Aorta (tissue), 5 donors: Measurements from ENCODE around the gene CPNE4. TPM values are rescaled to one million over a fixed set of nuclear protein-coding genes. Genes with fewer than 3 reads are reported as not detected.
"Not testable (repeated sequence)": the region's sequence is repeated elsewhere in the genome, so short reads cannot be mapped to it uniquely, and the experiment has no call there.

Experiments
- ATAC-seq: fragments of 200-7000 bp; cut with Tn5 transposase; one replicate; pipeline ENCODE4 v1.9.1; 2022; ENCODE audit warnings: moderate library complexity; ENCODE audit not compliant: low FRiP score
- DNase-seq, 2 donors: peaks; one replicate each; pipeline ENCODE4 v3.0.0-alpha.2; 2020
- H3K27ac ChIP-seq, 2 donors: one replicate each; pipeline ENCODE4 v1.5.1; 2013; ENCODE audit warnings: low read length in 2 of 2, mild to moderate bottlenecking in 2 of 2, moderate library complexity in 2 of 2, control low read depth in 1 of 2, inconsistent platforms in 1 of 2, low read depth in 1 of 2
- H3K27me3 ChIP-seq, 2 donors: one replicate each; pipeline ENCODE4 v1.6.1; 2013; ENCODE audit warnings: control low read depth in 1 of 2, low read length in 1 of 2, mild to moderate bottlenecking in 1 of 2, moderate library complexity in 1 of 2; ENCODE audit not compliant: insufficient read depth in 2 of 2, control insufficient read depth in 1 of 2
- H3K36me3 ChIP-seq, 2 donors: one replicate each; pipeline ENCODE4 v1.6.1; 2013; ENCODE audit warnings: control low read depth in 1 of 2, low read length in 1 of 2, mild to moderate bottlenecking in 1 of 2; ENCODE audit not compliant: insufficient read depth in 2 of 2, control insufficient read depth in 1 of 2
- H3K4me1 ChIP-seq, 2 donors: one replicate each; pipeline ENCODE4 v1.6.1; 2013; ENCODE audit warnings: low read length in 2 of 2, control low read depth in 1 of 2, mild to moderate bottlenecking in 1 of 2, moderate library complexity in 1 of 2; ENCODE audit not compliant: insufficient read depth in 2 of 2, control insufficient read depth in 1 of 2
- H3K4me3 ChIP-seq, 2 donors: one replicate each; pipeline ENCODE4 v1.5.1; 2013; ENCODE audit warnings: low read length in 2 of 2, control low read depth in 1 of 2, mild to moderate bottlenecking in 1 of 2
- H3K9me3 ChIP-seq: one replicate; pipeline ENCODE4 v1.6.1; 2013; ENCODE audit warnings: mild to moderate bottlenecking, low read length; ENCODE audit not compliant: control insufficient read depth
- WGBS, 2 donors: extraction: QIAGEN DNeasy Blood & Tissue Kit; methylation state at CpG; one replicate each; pipeline ENCODE4 v1.1.7; 2013; 5-methylcytosine and 5-hydroxymethylcytosine counted together
- intact Hi-C, 2 donors: fragments of 100-400 bp; cut with DNase I; formaldehyde crosslinking; loops; one replicate each; pipeline versions ENCODE4 v1.14.2 to v1.15.0; 2022
- microRNA-seq, 2 donors: library from miRNA; unstranded; fragments of <30 nt; microRNA quantifications; one replicate each; pipeline ENCODE4 v1.2.0, GENCODE V29; 2020
- polyA plus RNA-seq, 2 donors: library from polyadenylated mRNA; stranded (reverse); fragments of 200-250 nt; gene quantifications; one replicate each; pipeline ENCODE4 v1.2.3, GENCODE V29; 2013
- total RNA-seq, 2 donors: library from RNA; stranded (reverse); fragmentation: NEBNext Ultra II Directional; extraction: Animal tissue kit (Norgen Biotek cat#: 25700); gene quantifications; one replicate each; pipeline ENCODE4 v1.2.1, GENCODE V29; 2021
- donor health status: healthy with polysubstance abuse.
- donor health status: Bipolar disorder and iron deficiency.
- donor health status: DM: no; HTN: no; CAD: no.
- donor health status: DM: no; HTN: no; CAD: no.
- donor health status: DM: yes; HTN: yes; CAD: no.

The CPNE4 gene
- total and polyA plus RNA-seq, 4 donors = 0.45 to 2.2 (median 1.1) TPM

- Histone ChIP-seq H3K36me3 (peaks cover 2 to 6% of the 10 kb centered on the region in 2 donors), H3K9me3 (no peaks in the 10 kb centered on the region), H3K4me1 (no peaks in the 10 kb centered on the region), H3K4me3 (no peak overlapping the region), H3K27me3 (no peaks in the 10 kb centered on the region), H3K27ac (no peak overlapping the region)
- DNase-seq (no peak), ATAC-seq (no peak)
- 91% methylated on average over 1 of the region's 1 CpG for WGBS, 2 donors
- intact Hi-C loops = loop anchor here in 1 of 2 donors (10.0 kb wide), 1 partner anchor 110 kb away; the partner anchor contains the start of gene NUDT16
Measured at GRCh38 chr3:131494706-131495105, 540.1 kb downstream of the CPNE4 start.

GRCh38 chr3:131491775-131492174, 543.0 kb downstream of the CPNE4 start:
- DNase-seq (no peak), ATAC-seq (no peak)
- Histone ChIP-seq H3K27ac (no peak overlapping the region), H3K36me3 (peaks cover 1 to 3% of the 10 kb centered on the region in 2 donors), H3K4me1 (no peaks in the 10 kb centered on the region), H3K27me3 (no peaks in the 10 kb centered on the region), H3K4me3 (no peak overlapping the region), H3K9me3 (no peaks in the 10 kb centered on the region)
- WGBS, 2 donors = 98 to 100% methylated on average over 2 of the region's 2 CpGs
- intact Hi-C loops = loop anchor here in 1 of 2 donors (10.0 kb wide), 1 partner anchor 107 kb away; the partner anchor contains the start of gene NUDT16

GRCh38 chr3:131491084-131491483, 543.7 kb downstream of the CPNE4 start:
- peaks cover 0 to 3% of the 10 kb centered on the region in 2 donors for H3K36me3 ChIP-seq
- WGBS, 2 donors = 85 to 88% methylated on average over 2 of the region's 2 CpGs

GRCh38 chr3:131486545-131486944, 548.3 kb downstream of the CPNE4 start:
- not testable (repeated sequence) for H3K9me3 ChIP-seq, H3K36me3 ChIP-seq

More at GRCh38 chr3:131491084-131491483, 543.7 kb downstream of the CPNE4 start:
- ATAC-seq (no peak), DNase-seq (no peak)
- no peaks in the 10 kb centered on the region for H3K9me3 ChIP-seq
- H3K27me3 ChIP-seq = no peaks in the 10 kb centered on the region
- intact Hi-C loops = loop anchor here in 1 of 2 donors (10.0 kb wide), 1 partner anchor 106 kb away; the partner anchor contains the start of gene NUDT16
- no peak overlapping the region for H3K27ac ChIP-seq
- no peaks in the 10 kb centered on the region for H3K4me1 ChIP-seq
- no peak overlapping the region for H3K4me3 ChIP-seq

GRCh38 chr3:131485119-131485518, 549.7 kb downstream of the CPNE4 start:
- DNase-seq = no peak
- intact Hi-C loops = no loop called here
- 95 to 99% methylated on average over 1 of the region's 1 CpG for WGBS, 2 donors

More at GRCh38 chr3:131486545-131486944, 548.3 kb downstream of the CPNE4 start:
- H3K4me1 ChIP-seq, intact Hi-C loops, H3K27me3 ChIP-seq, H3K27ac ChIP-seq, ATAC-seq, H3K4me3 ChIP-seq, DNase-seq: not testable (repeated sequence)
- 94 to 96% methylated on average over 3 of the region's 3 CpGs for WGBS, 2 donors

GRCh38 chr3:131484496-131485111, 550.2 kb downstream of the CPNE4 start:
- intact Hi-C loops = no loop called here
- ATAC-seq (no peak), DNase-seq (no peak)
- WGBS, 2 donors = 86 to 87% methylated on average over 4 of the region's 4 CpGs
- Histone ChIP-seq H3K27me3 (no peaks in the 10 kb centered on the region), H3K4me3 (no peak overlapping the region), H3K4me1 (no peaks in the 10 kb centered on the region), H3K9me3 (no peaks in the 10 kb centered on the region), H3K36me3 (peaks cover 0 to 4% of the 10 kb centered on the region in 2 donors), H3K27ac (no peak overlapping the region)

More at GRCh38 chr3:131485119-131485518, 549.7 kb downstream of the CPNE4 start:
- Histone ChIP-seq H3K27me3 (no peaks in the 10 kb centered on the region), H3K27ac (no peak overlapping the region), H3K4me1 (no peaks in the 10 kb centered on the region), H3K36me3 (peaks cover under 1 to 3% of the 10 kb centered on the region in 2 donors), H3K9me3 (no peaks in the 10 kb centered on the region), H3K4me3 (no peak overlapping the region)
- no peak for ATAC-seq

Small RNA genes within 50 kb of the gene (microRNA-seq; reads per million reads assigned to microRNA genes)
- 0 reads per million in 2 donors for gene MIR5704
